Ishikawa (cell line): ENCODE measurements around the gene PTPN1.

ENCODE experiments used
- CEBPB ChIP-seq: IDR thresholded peaks from 2 replicates; pipeline ENCODE4 v1.6.1; 2012
- CREB1 ChIP-seq: IDR thresholded peaks from 2 replicates; pipeline ENCODE4 v1.6.1; 2012; ENCODE audit warnings: low read depth
- EGR1 ChIP-seq: IDR thresholded peaks from 2 replicates; pipeline ENCODE4 v1.6.1; 2012
- EP300 ChIP-seq: IDR thresholded peaks from 2 replicates; pipeline ENCODE4 v1.6.1; 2012; ENCODE audit warnings: borderline replicate concordance
- FOXM1 ChIP-seq: IDR thresholded peaks from 2 replicates; pipeline ENCODE4 v1.6.1; 2012; ENCODE audit warnings: low read depth, borderline replicate concordance
- NFIC ChIP-seq: IDR thresholded peaks from 2 replicates; pipeline ENCODE4 v1.6.1; 2012
- RAD21 ChIP-seq: IDR thresholded peaks from 2 replicates; pipeline ENCODE4 v1.6.1; 2012; ENCODE audit warnings: low read depth
- TAF1 ChIP-seq: IDR thresholded peaks from 2 replicates; pipeline ENCODE4 v1.6.1; 2012; ENCODE audit warnings: low read depth, mild to moderate bottlenecking
- TCF12 ChIP-seq: IDR thresholded peaks from 2 replicates; pipeline ENCODE4 v1.6.1; 2012; ENCODE audit warnings: low read depth
- TEAD4 ChIP-seq: IDR thresholded peaks from 2 replicates; pipeline ENCODE4 v1.6.1; 2012
- YY1 ChIP-seq: IDR thresholded peaks from 2 replicates; pipeline ENCODE4 v1.6.1; 2012; ENCODE audit warnings: low read depth
- ZBTB7A ChIP-seq: IDR thresholded peaks from 2 replicates; pipeline ENCODE4 v1.6.1; 2012; ENCODE audit warnings: low read depth
- TF ChIP-seq, protein P1 (sequence below): IDR thresholded peaks from 2 replicates; pipeline ENCODE4 v1.6.1; 2012; ENCODE audit warnings: low read depth, mild to moderate bottlenecking
- TF ChIP-seq, protein P2 (sequence below): IDR thresholded peaks from 2 replicates; pipeline ENCODE4 v1.6.1; 2012
- TF ChIP-seq, protein P3 (sequence below): IDR thresholded peaks from 2 replicates; pipeline ENCODE4 v1.6.1; 2012

Gene PTPN1

DNA sequence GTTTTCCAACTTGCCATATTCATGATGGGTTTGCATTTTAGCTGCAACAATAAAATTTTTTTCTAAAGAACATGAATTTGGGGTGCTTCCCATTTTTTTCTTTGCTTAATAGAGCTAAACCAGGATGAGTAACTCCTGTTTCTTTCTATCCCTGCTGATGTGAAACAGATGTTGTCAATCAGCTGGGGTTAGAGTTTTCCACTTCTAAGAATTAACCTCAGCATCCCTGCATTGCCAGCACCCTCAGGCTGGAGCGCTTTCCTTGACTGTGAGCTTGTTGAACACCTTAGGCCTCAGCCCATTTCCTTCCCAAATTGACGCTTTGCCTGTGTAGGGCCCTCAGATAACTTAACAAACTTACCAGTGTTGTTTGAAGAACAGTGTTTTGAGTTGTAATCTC is 74.5 kb downstream of the PTPN1 start:
- TF ChIP-seq, protein P1, sequence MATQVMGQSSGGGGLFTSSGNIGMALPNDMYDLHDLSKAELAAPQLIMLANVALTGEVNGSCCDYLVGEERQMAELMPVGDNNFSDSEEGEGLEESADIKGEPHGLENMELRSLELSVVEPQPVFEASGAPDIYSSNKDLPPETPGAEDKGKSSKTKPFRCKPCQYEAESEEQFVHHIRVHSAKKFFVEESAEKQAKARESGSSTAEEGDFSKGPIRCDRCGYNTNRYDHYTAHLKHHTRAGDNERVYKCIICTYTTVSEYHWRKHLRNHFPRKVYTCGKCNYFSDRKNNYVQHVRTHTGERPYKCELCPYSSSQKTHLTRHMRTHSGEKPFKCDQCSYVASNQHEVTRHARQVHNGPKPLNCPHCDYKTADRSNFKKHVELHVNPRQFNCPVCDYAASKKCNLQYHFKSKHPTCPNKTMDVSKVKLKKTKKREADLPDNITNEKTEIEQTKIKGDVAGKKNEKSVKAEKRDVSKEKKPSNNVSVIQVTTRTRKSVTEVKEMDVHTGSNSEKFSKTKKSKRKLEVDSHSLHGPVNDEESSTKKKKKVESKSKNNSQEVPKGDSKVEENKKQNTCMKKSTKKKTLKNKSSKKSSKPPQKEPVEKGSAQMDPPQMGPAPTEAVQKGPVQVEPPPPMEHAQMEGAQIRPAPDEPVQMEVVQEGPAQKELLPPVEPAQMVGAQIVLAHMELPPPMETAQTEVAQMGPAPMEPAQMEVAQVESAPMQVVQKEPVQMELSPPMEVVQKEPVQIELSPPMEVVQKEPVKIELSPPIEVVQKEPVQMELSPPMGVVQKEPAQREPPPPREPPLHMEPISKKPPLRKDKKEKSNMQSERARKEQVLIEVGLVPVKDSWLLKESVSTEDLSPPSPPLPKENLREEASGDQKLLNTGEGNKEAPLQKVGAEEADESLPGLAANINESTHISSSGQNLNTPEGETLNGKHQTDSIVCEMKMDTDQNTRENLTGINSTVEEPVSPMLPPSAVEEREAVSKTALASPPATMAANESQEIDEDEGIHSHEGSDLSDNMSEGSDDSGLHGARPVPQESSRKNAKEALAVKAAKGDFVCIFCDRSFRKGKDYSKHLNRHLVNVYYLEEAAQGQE = no peak
- TF ChIP-seq EP300 (no peak), TEAD4 (no peak), FOXM1 (no peak), EGR1 (no peak), TCF12 (no peak), NFIC (no peak), TAF1 (no peak), CEBPB (no peak), YY1 (no peak), RAD21 (no peak), ZBTB7A (no peak), CREB1 (no peak)
- TF ChIP-seq, protein P2, sequence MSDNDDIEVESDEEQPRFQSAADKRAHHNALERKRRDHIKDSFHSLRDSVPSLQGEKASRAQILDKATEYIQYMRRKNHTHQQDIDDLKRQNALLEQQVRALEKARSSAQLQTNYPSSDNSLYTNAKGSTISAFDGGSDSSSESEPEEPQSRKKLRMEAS = no peak
- TF ChIP-seq, protein P3, sequence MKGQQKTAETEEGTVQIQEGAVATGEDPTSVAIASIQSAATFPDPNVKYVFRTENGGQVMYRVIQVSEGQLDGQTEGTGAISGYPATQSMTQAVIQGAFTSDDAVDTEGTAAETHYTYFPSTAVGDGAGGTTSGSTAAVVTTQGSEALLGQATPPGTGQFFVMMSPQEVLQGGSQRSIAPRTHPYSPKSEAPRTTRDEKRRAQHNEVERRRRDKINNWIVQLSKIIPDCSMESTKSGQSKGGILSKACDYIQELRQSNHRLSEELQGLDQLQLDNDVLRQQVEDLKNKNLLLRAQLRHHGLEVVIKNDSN = no peak

DNA sequence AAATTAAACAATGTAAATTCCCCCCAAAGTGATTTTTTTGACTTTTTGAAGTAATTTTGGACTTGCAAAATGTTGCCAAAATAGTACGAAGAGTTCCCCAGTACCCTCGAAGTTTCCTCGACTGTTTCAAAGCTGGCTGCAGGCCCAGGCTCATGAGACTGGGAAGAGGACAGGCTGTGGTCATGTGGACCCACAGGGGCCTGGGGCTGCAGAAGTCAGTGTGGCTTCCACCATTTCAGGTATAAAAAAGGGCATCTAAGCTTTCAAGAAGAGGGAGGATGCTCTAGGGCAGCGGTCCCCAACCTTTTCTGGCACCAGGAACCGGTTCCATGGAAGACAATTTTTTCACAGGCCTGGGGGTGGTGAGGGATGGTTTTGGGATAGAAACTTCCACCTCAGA is 75.0 kb downstream of the PTPN1 start:
- TF ChIP-seq YY1 (no peak), CREB1 (no peak), FOXM1 (no peak), NFIC (no peak), TAF1 (no peak), CEBPB (no peak), EGR1 (no peak), RAD21 (no peak), TEAD4 (no peak), EP300 (no peak), ZBTB7A (no peak)
- TF ChIP-seq, protein P1 = no peak
- TF ChIP-seq, protein P2 = no peak

DNA sequence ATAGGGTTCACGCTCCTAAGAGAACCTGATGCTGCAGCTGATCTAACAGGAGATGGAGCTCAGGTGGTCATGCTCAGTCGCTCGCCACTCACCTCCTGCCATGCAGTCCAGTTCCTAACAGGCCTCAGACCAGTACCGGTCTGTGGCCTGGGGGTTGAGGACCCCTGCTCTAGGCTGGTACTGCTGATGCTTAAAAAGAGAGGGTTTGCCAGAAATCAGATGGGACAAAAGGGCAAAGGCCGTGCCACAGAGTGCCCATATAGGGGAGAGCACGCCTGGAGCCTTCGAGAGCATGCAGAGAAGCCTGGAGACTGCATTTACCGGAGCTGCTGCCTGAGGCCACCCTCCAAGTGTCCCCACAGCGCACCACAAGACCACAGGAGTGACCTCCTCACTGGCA is 75.5 kb downstream of the PTPN1 start:
- no peak for TF ChIP-seq ZBTB7A
- no peak for TF ChIP-seq NFIC
- TF ChIP-seq FOXM1 = no peak
- TF ChIP-seq TAF1 = no peak
- TF ChIP-seq EP300 = no peak
- no peak for TF ChIP-seq CREB1
- TF ChIP-seq CEBPB = no peak
- no peak for TF ChIP-seq EGR1
- TF ChIP-seq YY1 = no peak
- TF ChIP-seq, protein P3 = no peak
- no peak for TF ChIP-seq RAD21
- TF ChIP-seq, protein P1 = no peak
- TF ChIP-seq TCF12 = no peak
- TF ChIP-seq, protein P2 = no peak
- no peak for TF ChIP-seq TEAD4

DNA sequence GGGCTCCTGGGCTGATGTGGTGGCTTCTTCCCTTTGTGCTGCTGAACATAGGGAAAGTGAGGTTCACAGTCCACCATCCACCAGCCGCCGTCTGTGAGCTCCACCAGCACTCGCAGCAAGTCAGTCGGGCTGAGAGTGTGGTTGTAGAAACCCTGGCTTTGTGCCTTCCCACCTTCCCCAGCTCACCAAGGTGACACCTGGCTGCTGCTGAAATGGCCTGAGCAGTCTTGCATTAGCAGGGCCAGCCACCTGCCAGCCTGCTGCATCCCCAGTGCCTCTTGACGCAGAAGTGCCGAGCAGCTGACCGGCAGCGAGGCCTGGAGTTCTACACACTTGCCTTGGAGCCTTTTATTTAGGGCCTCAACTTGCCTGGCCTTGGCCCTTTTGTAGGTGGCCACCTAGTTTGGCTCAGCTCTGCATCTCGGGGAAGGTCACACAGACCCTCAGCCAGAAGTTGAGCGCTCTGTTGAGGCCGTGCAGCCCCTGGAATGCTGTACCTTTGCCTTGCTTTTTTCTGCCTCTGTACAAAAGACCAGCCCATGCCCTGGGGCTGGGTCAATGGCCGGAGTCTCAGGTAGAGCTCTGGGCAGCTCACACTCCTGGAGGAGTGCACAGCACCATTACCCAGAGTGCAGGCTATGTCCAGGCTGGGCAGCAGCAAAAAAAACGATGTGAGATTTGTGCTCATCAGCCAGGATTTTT is 76.5 kb downstream of the PTPN1 start:
- no peak for TF ChIP-seq ZBTB7A
- no peak for TF ChIP-seq TCF12
- no peak for TF ChIP-seq TEAD4
- TF ChIP-seq EGR1 = no peak
- no peak for TF ChIP-seq YY1
- no peak for TF ChIP-seq FOXM1
- no peak for TF ChIP-seq EP300
- TF ChIP-seq, protein P3 = no peak
- TF ChIP-seq CREB1 = no peak
- TF ChIP-seq RAD21 = no peak
- no peak for TF ChIP-seq CEBPB
- TF ChIP-seq NFIC = no peak
- TF ChIP-seq, protein P1 = no peak
